MCF 10A (cell line): ENCODE results near the gene COX20. TPM values are rescaled to one million over a fixed set of nuclear protein-coding genes. Genes with fewer than 3 reads are reported as not detected.

Source experiments
- BruUV-seq: library from RNA; stranded (reverse); fragments of 400-500 nt; replicated peaks from 2 replicates; lab custom pipeline; 2021; lab: Mats Ljungman, UMichigan
- CTCF ChIA-PET: fragments of 300-600 bp; sonication (Branson Sonifier 250); formaldehyde crosslinking; extraction: SDS; loops from one replicate; lab custom pipeline; 2021; ENCODE audit warnings: antibody characterized with exemption, inconsistent platforms; lab: Yijun Ruan, JAX
- POLR2A ChIA-PET: fragments of 300-600, 350-650 bp; sonication (Branson Sonifier 250); formaldehyde crosslinking; extraction: SDS; loops from one replicate; lab custom pipeline; 2020; ENCODE audit warnings: antibody characterized with exemption, inconsistent platforms; lab: Yijun Ruan, JAX
- DNase-seq: peaks from one replicate; pipeline ENCODE4 v3.0.0-alpha.2; 2018; ENCODE audit not compliant: unreplicated experiment
- H3K27ac Mint-ChIP-seq: one replicate; pipeline ENCODE4 v1.8.0; 2022; ENCODE audit warnings: mild to moderate bottlenecking, low read depth, mixed read lengths; ENCODE audit not compliant: unreplicated experiment
- H3K27me3 Mint-ChIP-seq: one replicate; pipeline ENCODE4 v1.8.0; 2022; ENCODE audit warnings: mixed read lengths; ENCODE audit not compliant: insufficient read depth, unreplicated experiment
- H3K36me3 Mint-ChIP-seq: one replicate; pipeline ENCODE4 v1.8.0; 2022; ENCODE audit warnings: mild to moderate bottlenecking, moderate library complexity, mixed read lengths; ENCODE audit not compliant: insufficient read depth, unreplicated experiment
- H3K4me1 Mint-ChIP-seq: one replicate; pipeline ENCODE4 v1.8.0; 2022; ENCODE audit warnings: mixed read lengths; ENCODE audit not compliant: insufficient read depth, unreplicated experiment
- H3K4me3 Mint-ChIP-seq: one replicate; pipeline ENCODE4 v1.8.0; 2022; ENCODE audit warnings: mild to moderate bottlenecking, moderate library complexity, mixed read lengths; ENCODE audit not compliant: unreplicated experiment
- H3K9me3 Mint-ChIP-seq: one replicate; pipeline ENCODE4 v1.8.0; 2022; ENCODE audit warnings: mixed read lengths; ENCODE audit not compliant: unreplicated experiment
- intact Hi-C: fragments of 100-400 bp; cut with micrococcal nuclease; formaldehyde crosslinking; loops from 2 replicates; pipeline ENCODE4 v1.14.1; 2022
- total RNA-seq: library from RNA; stranded (reverse); gene quantifications from 2 replicates; pipeline ENCODE4 v1.2.3, GENCODE V29; 2022
- TF ChIP-seq, protein P1 (sequence below): fragments of 200-600 bp; IDR thresholded peaks from one replicate; pipeline ENCODE4 v1.8.0; 2022; ENCODE audit warnings: antibody characterized with exemption, mild to moderate bottlenecking; ENCODE audit not compliant: unreplicated experiment

COX20 gene
- total RNA-seq, 1 experiment from 2014 or later = 44.6 TPM

DNA sequence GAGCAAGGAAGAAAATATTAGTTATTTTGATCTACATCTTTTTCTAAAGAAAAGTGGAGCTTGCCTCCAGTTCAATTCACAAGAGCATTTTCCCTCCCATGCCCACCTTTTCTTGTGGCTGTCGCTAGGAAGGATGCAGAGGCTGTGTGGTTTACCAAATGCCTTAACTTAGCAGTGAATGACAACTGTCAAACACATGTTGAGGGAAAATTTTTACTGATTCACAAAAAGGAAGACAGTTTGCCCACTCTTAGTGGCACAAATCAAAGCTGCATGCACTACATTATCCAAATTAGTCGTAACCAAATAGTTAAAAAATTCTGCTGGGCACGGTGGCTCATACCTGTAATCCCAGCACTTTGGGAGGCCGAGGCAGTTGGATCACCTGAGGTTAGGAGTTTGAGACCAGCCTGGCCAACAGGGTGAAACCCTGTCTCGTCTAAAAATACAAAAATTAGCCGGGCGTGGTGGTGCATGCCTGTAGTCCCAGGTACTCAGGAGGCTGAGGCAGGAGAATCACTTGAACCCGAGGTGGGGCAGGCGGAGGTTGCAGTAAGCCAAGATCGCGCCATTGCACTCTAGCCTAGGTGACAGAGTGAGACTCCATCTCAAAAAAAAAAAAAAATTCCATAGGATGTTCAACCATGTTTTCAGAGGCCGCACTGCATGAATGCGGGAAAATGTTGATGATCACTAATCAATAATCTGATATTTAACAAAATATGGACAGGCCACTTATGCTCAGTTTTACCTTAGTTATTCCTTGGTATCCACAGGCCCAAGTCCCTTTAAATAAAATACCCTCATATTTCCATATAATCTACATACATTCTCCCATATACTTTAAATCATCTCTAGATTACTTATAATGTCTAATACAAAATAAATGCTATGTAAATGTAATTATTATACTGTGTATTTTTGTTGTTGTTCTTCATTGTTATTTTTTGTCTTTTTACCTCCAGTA lies 9.0 kb downstream of the COX20 start:
- no peak for DNase-seq
- ChIA-PET POLR2A (interaction anchor here (0.6 to 25.5 kb wide), 5 partner anchors 0 to 1723 kb away, joined by 3 to 1456 read pairs (median 4); partner anchors contain the start of genes COX20 and HNRNPU), CTCF (interaction anchor here (1.8 kb wide), 1 partner anchor 199 kb away, joined by 5 read pairs; no protein-coding TSS in a partner anchor)
- H3K9me3 Mint-ChIP-seq = no peaks in the 10 kb centered on the region
- H3K27me3 Mint-ChIP-seq = no peaks in the 10 kb centered on the region
- no TSS peak for BruUV-seq
- intact Hi-C loops = no loop called here
- H3K4me3 Mint-ChIP-seq = no peak overlapping the region
- peaks cover 99% of the 10 kb centered on the region for H3K36me3 Mint-ChIP-seq
- TF ChIP-seq, protein P1, sequence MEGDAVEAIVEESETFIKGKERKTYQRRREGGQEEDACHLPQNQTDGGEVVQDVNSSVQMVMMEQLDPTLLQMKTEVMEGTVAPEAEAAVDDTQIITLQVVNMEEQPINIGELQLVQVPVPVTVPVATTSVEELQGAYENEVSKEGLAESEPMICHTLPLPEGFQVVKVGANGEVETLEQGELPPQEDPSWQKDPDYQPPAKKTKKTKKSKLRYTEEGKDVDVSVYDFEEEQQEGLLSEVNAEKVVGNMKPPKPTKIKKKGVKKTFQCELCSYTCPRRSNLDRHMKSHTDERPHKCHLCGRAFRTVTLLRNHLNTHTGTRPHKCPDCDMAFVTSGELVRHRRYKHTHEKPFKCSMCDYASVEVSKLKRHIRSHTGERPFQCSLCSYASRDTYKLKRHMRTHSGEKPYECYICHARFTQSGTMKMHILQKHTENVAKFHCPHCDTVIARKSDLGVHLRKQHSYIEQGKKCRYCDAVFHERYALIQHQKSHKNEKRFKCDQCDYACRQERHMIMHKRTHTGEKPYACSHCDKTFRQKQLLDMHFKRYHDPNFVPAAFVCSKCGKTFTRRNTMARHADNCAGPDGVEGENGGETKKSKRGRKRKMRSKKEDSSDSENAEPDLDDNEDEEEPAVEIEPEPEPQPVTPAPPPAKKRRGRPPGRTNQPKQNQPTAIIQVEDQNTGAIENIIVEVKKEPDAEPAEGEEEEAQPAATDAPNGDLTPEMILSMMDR = no peak
- peaks cover 8% of the 10 kb centered on the region for H3K4me1 Mint-ChIP-seq
- H3K27ac Mint-ChIP-seq = no peak overlapping the region

DNA sequence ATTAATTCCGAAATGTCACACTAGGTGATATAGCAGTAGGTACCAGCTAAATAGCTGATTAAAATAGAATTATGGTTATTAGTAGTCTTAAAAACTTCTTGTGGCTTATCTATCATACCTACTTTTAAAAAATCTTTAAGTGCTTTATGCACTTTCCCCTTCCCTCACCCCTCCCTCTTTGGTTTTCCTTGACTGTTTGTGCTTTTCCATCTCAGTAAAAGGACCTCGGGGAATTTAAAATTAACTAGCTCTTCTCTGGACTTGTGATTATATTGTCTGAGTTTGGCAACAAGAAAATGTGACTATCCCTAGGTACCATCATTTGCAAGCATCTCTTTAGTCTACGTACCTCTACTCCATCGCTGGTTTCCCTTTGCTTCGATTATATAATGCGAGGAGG lies 11.2 kb downstream of the COX20 start:
- TF ChIP-seq, protein P1 = no peak
- Mint-ChIP-seq H3K36me3 (peaks cover 100% of the 10 kb centered on the region), H3K4me3 (no peak overlapping the region), H3K27ac (no peak overlapping the region), H3K4me1 (no peaks in the 10 kb centered on the region), H3K9me3 (no peaks in the 10 kb centered on the region), H3K27me3 (no peaks in the 10 kb centered on the region)
- no peak for DNase-seq
- no TSS peak for BruUV-seq
- CTCF ChIA-PET = interaction anchor here (0.6 to 2.0 kb wide), 4 partner anchors 11 to 209 kb away, joined by 3 to 10 read pairs (median 3); no protein-coding TSS in a partner anchor
- intact Hi-C loops = no loop called here
- POLR2A ChIA-PET = interaction anchor here (0.6 to 25.5 kb wide), 6 partner anchors 2 to 664 kb away, joined by 3 to 1456 read pairs (median 14); partner anchors contain the start of genes COX20 and HNRNPU

DNA sequence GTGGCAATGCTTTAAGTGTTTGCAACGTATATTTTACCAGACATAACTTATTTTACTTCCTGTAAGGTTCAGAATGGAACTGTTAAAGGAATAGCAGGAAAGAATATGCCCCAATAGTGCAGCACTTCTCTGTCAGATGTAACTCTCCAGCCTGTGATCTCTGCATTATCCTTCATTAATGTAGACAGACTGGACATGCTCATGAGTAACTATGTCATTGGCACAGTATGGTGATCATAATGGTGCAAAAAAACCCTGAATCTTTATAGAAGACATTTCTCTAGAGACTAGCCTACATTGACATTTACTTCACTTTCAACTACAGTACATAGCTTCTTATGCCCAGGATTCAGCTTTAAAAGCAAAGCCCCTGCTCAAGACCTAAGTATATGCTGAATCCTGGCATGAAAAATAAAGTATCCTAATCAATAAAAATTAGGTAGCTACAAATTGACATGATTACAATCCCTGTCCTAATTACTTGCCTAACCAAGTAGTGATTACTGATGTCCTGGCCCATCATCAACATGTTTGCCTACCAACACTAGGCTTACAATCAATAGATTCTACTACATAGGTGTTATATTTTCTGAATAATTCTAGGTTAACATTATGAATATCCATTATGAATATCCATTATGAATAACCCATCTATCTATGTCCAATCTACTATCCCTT lies 13.9 kb downstream of the COX20 start:
- no peaks in the 10 kb centered on the region for H3K27me3 Mint-ChIP-seq
- H3K9me3 Mint-ChIP-seq = no peaks in the 10 kb centered on the region
- BruUV-seq = no TSS peak
- peaks cover 100% of the 10 kb centered on the region for H3K36me3 Mint-ChIP-seq
- H3K4me3 Mint-ChIP-seq = no peak overlapping the region
- TF ChIP-seq, protein P1 = no peak
- peaks cover 6% of the 10 kb centered on the region for H3K4me1 Mint-ChIP-seq
- peak overlapping the region; percentile 68 for H3K27ac Mint-ChIP-seq
- POLR2A ChIA-PET = interaction anchor here (0.6 to 25.5 kb wide), 5 partner anchors 5 to 148 kb away, joined by 3 to 1456 read pairs (median 719); partner anchors contain the start of genes COX20 and HNRNPU
- intact Hi-C loops = no loop called here
- no peak for DNase-seq
- CTCF ChIA-PET = interaction anchor here (0.5 to 4.6 kb wide), 6 partner anchors 9 to 193 kb away, joined by 3 to 31 read pairs (median 5); partner anchors contain the start of gene HNRNPU
